Neural progenitor cell (in vitro differentiated cells): ENCODE results near the gene MPRIP.

Experiments
- CTCF ChIP-seq: fragments of 200-600 bp; sonication (generic); IDR thresholded peaks from 2 replicates; pipeline ENCODE4 v1.5.1; 2017; ENCODE audit warnings: antibody characterized with exemption, mild to moderate bottlenecking
- EZH2 ChIP-seq: fragments of 200-600 bp; sonication (generic); IDR thresholded peaks from 2 replicates; pipeline ENCODE4 v1.6.1; 2017; ENCODE audit warnings: antibody characterized with exemption, mild to moderate bottlenecking, moderate library complexity
- EZH2phosphoT487 ChIP-seq: fragments of 200-600 bp; sonication (generic); IDR thresholded peaks from 2 replicates; pipeline ENCODE4 v1.6.1; 2017; ENCODE audit warnings: antibody characterized with exemption

DNA sequence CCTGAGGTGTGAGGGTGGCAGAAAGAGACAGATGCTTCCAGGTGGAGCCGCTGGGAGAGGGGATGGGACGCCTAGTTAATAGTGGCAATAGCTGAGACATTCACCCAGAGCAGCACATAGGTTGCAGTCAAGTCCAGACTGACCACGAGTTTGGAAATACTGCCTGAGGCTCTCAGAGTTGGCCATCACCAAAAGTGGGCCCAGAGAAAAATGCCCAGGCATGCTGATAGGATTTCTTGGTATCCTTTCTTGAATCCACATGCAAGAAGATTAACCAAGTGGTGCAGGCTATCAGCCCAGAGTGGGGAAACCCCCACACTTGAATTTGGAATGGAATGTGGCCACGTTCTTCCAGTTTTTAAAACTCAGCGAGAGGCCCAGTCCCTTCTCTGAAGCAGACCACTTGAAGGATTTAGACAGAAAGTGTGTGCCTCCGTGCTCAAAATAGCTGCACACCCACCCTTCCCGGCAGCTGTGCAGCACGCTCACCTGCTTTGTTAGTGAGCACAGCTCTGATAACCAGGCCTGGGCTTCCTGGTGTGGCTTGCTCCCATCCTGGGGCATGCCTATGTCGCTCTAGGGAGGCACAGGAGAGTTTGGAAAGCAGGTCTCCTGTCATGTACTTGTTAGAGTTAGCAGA, 128.2 kb downstream of the MPRIP start:
- TF ChIP-seq CTCF (no peak), EZH2 (no peak), EZH2phosphoT487 (no peak)
